ENCODE data around the gene ALKBH8.

ALKBH8 gene

GRCh38 chr11:107561688-107562087 lies 3.8 kb downstream of the ALKBH8 start:
- no peak overlapping the region for H3K4me3 ChIP-seq (ENCODE audit: low read depth, low read length)
- no peak for TF ChIP-seq CTCF (IDR thresholded peaks at IDR 0.05; ENCODE audit: low read depth, low read length)

GRCh38 chr11:107550304-107550703 lies 15.2 kb downstream of the ALKBH8 start:
- no peak for TF ChIP-seq CTCF (IDR thresholded peaks at IDR 0.05; ENCODE audit: low read depth, low read length)

GRCh38 chr11:107549954-107550285 lies 15.6 kb downstream of the ALKBH8 start:
- H3K4me3 ChIP-seq (ENCODE audit: low read depth, low read length), result no peak overlapping the region
- TF ChIP-seq CTCF (IDR thresholded peaks at IDR 0.05; ENCODE audit: low read depth, low read length), result no peak

More at GRCh38 chr11:107550304-107550703, 15.2 kb downstream of the ALKBH8 start:
- H3K4me3 ChIP-seq (ENCODE audit: low read depth, low read length), result no peak overlapping the region

GRCh38 chr11:107549253-107549953 lies 16.1 kb downstream of the ALKBH8 start:
- H3K4me3 ChIP-seq (ENCODE audit: low read depth, low read length), result no peak overlapping the region
- peak; percentile 72 for TF ChIP-seq CTCF (IDR thresholded peaks at IDR 0.05; ENCODE audit: low read depth, low read length)

- no peak for TF ChIP-seq CTCF (IDR thresholded peaks at IDR 0.05; ENCODE audit: low read depth, low read length)
- no peak overlapping the region for H3K4me3 ChIP-seq (ENCODE audit: low read depth, low read length)
Measured at GRCh38 chr11:107547961-107548360, 17.6 kb downstream of the ALKBH8 start.

- TF ChIP-seq CTCF (IDR thresholded peaks at IDR 0.05; ENCODE audit: low read depth, low read length), result no peak
- H3K4me3 ChIP-seq (ENCODE audit: low read depth, low read length), result no peak overlapping the region
Measured at GRCh38 chr11:107545101-107545514, 20.4 kb downstream of the ALKBH8 start.

- no peak for TF ChIP-seq CTCF (IDR thresholded peaks at IDR 0.05; ENCODE audit: low read depth, low read length)
- no peak overlapping the region for H3K4me3 ChIP-seq (ENCODE audit: low read depth, low read length)
Measured at GRCh38 chr11:107538821-107539220, 26.7 kb downstream of the ALKBH8 start.

All from WI38 (cell line).